Measurements from ENCODE around the gene CSMD2.

DNA sequence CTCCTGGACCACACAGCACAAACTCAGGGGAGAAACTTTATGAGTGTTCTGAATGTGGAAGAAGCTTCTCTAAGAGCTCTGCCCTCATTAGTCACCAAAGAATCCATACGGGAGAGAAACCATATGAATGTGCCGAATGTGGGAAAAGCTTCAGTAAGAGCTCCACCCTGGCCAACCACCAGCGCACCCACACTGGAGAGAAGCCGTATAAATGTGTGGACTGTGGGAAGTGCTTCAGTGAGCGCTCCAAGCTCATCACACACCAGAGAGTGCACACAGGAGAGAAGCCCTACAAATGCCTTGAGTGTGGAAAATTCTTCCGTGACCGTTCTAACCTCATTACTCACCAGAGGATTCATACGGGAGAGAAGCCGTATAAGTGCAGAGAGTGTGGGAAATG lies 670.1 kb downstream of the CSMD2 start:
- TF ChIP-seq, protein P1, sequence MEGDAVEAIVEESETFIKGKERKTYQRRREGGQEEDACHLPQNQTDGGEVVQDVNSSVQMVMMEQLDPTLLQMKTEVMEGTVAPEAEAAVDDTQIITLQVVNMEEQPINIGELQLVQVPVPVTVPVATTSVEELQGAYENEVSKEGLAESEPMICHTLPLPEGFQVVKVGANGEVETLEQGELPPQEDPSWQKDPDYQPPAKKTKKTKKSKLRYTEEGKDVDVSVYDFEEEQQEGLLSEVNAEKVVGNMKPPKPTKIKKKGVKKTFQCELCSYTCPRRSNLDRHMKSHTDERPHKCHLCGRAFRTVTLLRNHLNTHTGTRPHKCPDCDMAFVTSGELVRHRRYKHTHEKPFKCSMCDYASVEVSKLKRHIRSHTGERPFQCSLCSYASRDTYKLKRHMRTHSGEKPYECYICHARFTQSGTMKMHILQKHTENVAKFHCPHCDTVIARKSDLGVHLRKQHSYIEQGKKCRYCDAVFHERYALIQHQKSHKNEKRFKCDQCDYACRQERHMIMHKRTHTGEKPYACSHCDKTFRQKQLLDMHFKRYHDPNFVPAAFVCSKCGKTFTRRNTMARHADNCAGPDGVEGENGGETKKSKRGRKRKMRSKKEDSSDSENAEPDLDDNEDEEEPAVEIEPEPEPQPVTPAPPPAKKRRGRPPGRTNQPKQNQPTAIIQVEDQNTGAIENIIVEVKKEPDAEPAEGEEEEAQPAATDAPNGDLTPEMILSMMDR (IDR thresholded peaks at IDR 0.05), result no peak
- TF ChIP-seq EZH2phosphoT487 (IDR thresholded peaks at IDR 0.05; ENCODE audit: borderline replicate concordance, low read depth), result no peak
- no peak for TF ChIP-seq ZBTB33 (IDR thresholded peaks at IDR 0.05; ENCODE audit: borderline replicate concordance, low read depth)
